Measurements from ENCODE around the gene TUBA3D.
A peak's percentile ranks its signal among the peaks of the same experiment; 100 is the strongest.
"Not testable (repeated sequence)": the region's sequence is repeated elsewhere in the genome, so short reads cannot be mapped to it uniquely, and the experiment has no call there.

TUBA3D gene

GRCh38 chr2:131516011-131516410 is 40.1 kb downstream of the TUBA3D start:
- DNase-seq, result no peak

GRCh38 chr2:131516621-131517020 is 40.7 kb downstream of the TUBA3D start:
- peak; percentile 63 for DNase-seq

GRCh38 chr2:131517106-131517831 is 41.4 kb downstream of the TUBA3D start:
- no peak for DNase-seq

GRCh38 chr2:131517856-131518255 is 41.9 kb downstream of the TUBA3D start:
- DNase-seq, result not testable (repeated sequence)

GRCh38 chr2:131518531-131518930 is 42.6 kb downstream of the TUBA3D start:
- DNase-seq, result not testable (repeated sequence)

GRCh38 chr2:131519466-131519865 is 43.5 kb downstream of the TUBA3D start:
- DNase-seq, result no peak

- DNase-seq, result not testable (repeated sequence)
Observed at GRCh38 chr2:131519871-131520470, 44.1 kb downstream of the TUBA3D start.

GRCh38 chr2:131520526-131520925 is 44.6 kb downstream of the TUBA3D start:
- no peak for DNase-seq

- not testable (repeated sequence) for DNase-seq
Observed at GRCh38 chr2:131521524-131521923, 45.6 kb downstream of the TUBA3D start.

GRCh38 chr2:131521961-131522781 is 46.3 kb downstream of the TUBA3D start:
- DNase-seq, result no peak

GRCh38 chr2:131525256-131525655 is 49.3 kb downstream of the TUBA3D start:
- not testable (repeated sequence) for DNase-seq

- DNase-seq, result peak; percentile 55
Observed at GRCh38 chr2:131527131-131528001, 51.4 kb downstream of the TUBA3D start, which contains the start of gene CCDC74A. TSS of gene CCDC74A (plus strand) at chr2:131527888. CDS start at chr2:131527971, 83 bp downstream.

- DNase-seq, result not testable (repeated sequence)
Observed at GRCh38 chr2:131528981-131529863, 53.3 kb downstream of the TUBA3D start.

- DNase-seq, result not testable (repeated sequence)
Observed at GRCh38 chr2:131529864-131530445, 54.0 kb downstream of the TUBA3D start.

- not testable (repeated sequence) for DNase-seq
Observed at GRCh38 chr2:131530626-131531344, 54.9 kb downstream of the TUBA3D start.

GRCh38 chr2:131531547-131532185 is 55.7 kb downstream of the TUBA3D start:
- DNase-seq, result not testable (repeated sequence)
